Measurements from ENCODE around the gene PDP2. TPM values are rescaled to one million over a fixed set of nuclear protein-coding genes. Genes with fewer than 3 reads are reported as not detected.
"Not testable (repeated sequence)": the region's sequence is repeated elsewhere in the genome, so short reads cannot be mapped to it uniquely, and the experiment has no call there.

Gene PDP2
- total RNA-seq, 1 donor from 2014 or later: 11.7 TPM

DNA sequence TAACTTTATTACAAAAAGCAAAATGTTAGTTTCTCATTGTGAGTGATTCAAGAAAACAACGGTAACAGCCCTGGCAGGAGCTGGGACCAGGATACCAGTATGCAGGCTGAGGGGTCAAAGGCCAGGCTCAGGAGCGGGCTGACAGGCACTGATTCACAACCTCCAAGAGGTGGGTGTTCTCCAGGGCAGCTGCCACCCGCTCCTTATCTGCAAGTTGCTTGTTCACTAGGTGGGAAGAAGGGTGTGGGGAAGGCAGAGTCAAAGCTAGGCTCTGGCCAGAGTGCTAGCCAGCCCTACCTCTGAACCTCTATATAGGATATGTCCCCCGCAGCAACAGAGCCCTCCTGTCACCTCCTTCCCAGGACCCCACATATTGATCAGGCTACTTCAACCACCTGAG, 51.8 kb downstream of the PDP2 start:
- Histone ChIP-seq H3K36me3 (ENCODE audit: control insufficient read depth, insufficient read depth, low read length) (no peaks in the 10 kb centered on the region), H3K27me3 (ENCODE audit: control insufficient read depth, insufficient read depth, low read length) (no peaks in the 10 kb centered on the region), H3K4me3 (ENCODE audit: low read depth, low read length) (no peak overlapping the region)
- TF ChIP-seq, protein P1, sequence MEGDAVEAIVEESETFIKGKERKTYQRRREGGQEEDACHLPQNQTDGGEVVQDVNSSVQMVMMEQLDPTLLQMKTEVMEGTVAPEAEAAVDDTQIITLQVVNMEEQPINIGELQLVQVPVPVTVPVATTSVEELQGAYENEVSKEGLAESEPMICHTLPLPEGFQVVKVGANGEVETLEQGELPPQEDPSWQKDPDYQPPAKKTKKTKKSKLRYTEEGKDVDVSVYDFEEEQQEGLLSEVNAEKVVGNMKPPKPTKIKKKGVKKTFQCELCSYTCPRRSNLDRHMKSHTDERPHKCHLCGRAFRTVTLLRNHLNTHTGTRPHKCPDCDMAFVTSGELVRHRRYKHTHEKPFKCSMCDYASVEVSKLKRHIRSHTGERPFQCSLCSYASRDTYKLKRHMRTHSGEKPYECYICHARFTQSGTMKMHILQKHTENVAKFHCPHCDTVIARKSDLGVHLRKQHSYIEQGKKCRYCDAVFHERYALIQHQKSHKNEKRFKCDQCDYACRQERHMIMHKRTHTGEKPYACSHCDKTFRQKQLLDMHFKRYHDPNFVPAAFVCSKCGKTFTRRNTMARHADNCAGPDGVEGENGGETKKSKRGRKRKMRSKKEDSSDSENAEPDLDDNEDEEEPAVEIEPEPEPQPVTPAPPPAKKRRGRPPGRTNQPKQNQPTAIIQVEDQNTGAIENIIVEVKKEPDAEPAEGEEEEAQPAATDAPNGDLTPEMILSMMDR (IDR thresholded peaks at IDR 0.05; ENCODE audit: insufficient read depth, low read length, poor library complexity, severe bottlenecking): no peak
- no peak for DNase-seq (ENCODE audit: low read depth)

DNA sequence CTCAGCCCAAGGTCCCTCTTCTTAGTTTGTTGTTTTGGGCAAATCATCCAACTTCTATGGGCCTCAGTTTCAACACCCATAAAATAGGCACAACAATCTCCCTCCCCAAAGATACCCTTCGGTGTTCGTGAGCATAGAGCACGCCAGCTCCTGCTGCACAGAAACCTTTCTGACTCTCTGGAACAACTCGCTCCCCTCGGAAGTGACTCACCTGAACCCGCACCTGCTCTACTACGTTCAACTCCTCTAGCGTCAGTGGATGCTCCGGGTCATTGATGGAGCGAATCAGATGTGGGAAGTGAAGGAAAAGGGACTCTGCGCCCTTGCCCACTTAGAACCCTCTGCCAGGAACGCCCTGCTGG, 53.4 kb downstream of the PDP2 start:
- TF ChIP-seq, protein P1 (IDR thresholded peaks at IDR 0.05; ENCODE audit: insufficient read depth, low read length, poor library complexity, severe bottlenecking): no peak
- Histone ChIP-seq H3K36me3 (ENCODE audit: control insufficient read depth, insufficient read depth, low read length) (no peaks in the 10 kb centered on the region), H3K4me3 (ENCODE audit: low read depth, low read length) (peak overlapping the region; percentile 64), H3K27me3 (ENCODE audit: control insufficient read depth, insufficient read depth, low read length) (no peaks in the 10 kb centered on the region)
- DNase-seq (ENCODE audit: low read depth): peak; percentile 42

DNA sequence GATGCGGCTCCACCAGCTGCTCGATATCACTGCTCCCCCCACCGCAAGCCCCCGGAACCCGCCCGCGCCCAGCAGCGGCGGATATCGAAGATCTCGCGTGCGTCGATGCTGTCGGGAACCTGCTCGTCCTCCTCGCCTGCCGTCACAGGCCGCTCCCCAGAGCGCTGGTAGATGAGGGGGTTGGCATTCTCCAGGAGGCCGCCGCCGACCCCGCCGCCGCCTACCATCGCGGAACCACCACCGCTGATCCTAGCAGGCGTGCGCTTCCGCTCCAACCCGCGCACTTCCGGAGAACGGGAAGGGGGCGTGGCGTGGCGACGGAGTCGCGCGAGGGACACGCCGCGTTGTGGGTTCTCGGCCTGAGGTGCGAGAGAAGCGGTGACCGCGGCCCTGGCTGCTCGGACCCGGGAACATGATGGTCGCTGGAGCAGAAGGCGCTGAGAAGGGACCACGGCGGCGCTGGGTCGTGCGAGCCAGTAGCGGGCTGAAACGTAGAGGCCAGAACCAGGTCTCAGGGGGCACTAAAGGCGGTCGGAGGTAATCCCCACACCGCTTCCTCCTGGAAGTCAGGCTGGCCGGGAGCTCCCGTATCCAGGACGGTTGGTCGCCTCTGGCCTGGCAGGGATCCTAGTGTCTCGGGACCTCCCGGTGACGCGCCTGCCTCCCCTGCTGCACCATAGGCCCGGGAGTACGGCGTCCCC, 54.0 kb downstream of the PDP2 start, which contains the start of gene CIAO2B:
Gene CIAO2B, minus strand, starts transcription at position 265 of the 701 bp plus-strand sequence. Its CDS starts 38 bp downstream, at position 227.
- H3K36me3 ChIP-seq (ENCODE audit: control insufficient read depth, insufficient read depth, low read length): no peaks in the 10 kb centered on the region
- H3K27me3 ChIP-seq (ENCODE audit: control insufficient read depth, insufficient read depth, low read length): no peaks in the 10 kb centered on the region
- TF ChIP-seq, protein P1 (IDR thresholded peaks at IDR 0.05; ENCODE audit: insufficient read depth, low read length, poor library complexity, severe bottlenecking): no peak
- H3K4me3 ChIP-seq (ENCODE audit: low read depth, low read length): peak within 1 kb of the TSS; percentile 64
- DNase-seq (ENCODE audit: low read depth): no peak

DNA sequence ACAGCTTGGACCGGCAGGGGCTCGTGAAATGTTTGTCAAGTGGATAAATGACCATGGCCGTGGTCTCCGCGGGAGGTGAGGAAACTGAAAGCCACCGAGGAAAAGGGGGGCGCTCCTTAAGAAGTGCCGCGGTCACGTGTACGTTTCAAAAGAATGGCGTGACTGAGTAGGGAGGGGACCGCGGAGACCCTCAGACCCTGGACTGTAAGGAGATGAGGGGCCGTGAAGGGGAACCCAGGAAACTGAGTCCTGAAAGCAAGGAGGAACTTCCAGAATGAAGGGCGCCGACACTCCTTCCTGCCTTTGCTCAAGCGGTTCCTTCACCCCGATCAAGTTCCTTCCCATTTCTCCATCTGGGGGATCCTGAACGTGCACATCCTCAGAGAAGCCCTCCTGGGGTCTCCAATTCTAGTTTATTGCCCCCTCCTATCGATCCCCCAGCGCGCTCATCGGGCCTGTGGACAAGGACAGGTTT, 54.6 kb downstream of the PDP2 start:
- H3K4me3 ChIP-seq (ENCODE audit: low read depth, low read length): peak overlapping the region; percentile 64
- not testable (repeated sequence) for H3K27me3 ChIP-seq (ENCODE audit: control insufficient read depth, insufficient read depth, low read length); H3K36me3 ChIP-seq (ENCODE audit: control insufficient read depth, insufficient read depth, low read length); DNase-seq (ENCODE audit: low read depth)

DNA sequence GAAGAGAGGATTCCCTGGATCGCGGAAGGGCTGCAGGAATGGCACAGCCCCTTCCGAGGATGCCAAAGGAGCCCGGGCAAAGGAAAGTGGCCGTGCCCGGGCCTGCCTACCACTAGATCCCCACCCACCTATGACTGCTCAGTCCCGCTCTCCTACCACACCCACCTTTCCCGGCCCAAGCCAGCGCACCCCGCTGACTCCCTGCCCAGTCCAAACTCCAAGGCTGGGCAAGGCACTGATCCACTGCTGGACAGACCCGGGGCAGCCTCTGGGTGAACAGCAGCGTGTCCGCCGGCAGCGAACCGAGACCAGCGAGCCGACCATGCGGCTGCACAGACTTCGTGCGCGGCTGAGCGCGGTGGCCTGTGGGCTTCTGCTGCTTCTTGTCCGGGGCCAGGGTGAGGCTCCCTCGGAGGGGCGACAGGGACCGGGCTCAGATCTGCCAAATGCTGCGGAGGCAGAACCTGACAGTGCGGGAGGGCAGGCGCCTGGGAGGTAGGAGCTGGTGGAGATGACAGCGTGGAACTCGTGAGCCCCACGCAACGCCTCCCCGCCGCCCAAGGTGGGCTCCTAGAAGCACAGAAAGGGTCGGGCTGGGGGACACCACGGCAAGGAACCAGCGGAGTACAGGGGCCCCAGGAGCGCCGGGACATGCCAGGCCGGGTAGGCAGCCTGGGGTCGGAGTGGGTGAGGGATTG, 55.1 kb downstream of the PDP2 start, which contains the start of gene CES2:
Gene CES2, plus strand, starts transcription at position 203 of the 698 bp plus-strand sequence. Its CDS starts 120 bp downstream, at position 323.
- peak within 1 kb of the TSS; percentile 64 for H3K4me3 ChIP-seq (ENCODE audit: low read depth, low read length)
- no peak for DNase-seq (ENCODE audit: low read depth)
- TF ChIP-seq, protein P1 (IDR thresholded peaks at IDR 0.05; ENCODE audit: insufficient read depth, low read length, poor library complexity, severe bottlenecking): no peak
- peaks cover 1% of the 10 kb centered on the region for H3K36me3 ChIP-seq (ENCODE audit: control insufficient read depth, insufficient read depth, low read length)
- peaks cover 3% of the 10 kb centered on the region for H3K27me3 ChIP-seq (ENCODE audit: control insufficient read depth, insufficient read depth, low read length)

DNA sequence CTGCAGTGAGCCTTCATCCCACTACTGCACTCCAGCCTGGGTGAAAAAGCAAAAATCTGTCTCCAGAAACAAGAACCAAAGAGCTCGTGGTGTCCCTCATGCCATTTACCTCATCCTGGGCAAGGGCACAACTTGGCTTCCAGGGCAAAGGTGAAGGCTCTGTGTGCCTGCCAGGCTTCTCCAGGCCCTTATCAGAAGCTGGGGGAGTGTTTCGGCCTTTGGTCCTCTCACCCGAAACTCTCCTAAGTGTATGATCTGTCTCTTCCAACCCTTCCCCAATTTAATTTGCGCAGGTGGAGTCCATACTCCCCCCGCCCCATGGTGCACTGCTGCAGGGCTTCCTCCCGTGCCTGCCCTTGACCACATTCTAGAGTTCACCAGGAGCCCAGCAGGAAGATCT, 56.1 kb downstream of the PDP2 start:
- H3K4me3 ChIP-seq (ENCODE audit: low read depth, low read length): no peak overlapping the region
- DNase-seq (ENCODE audit: low read depth): no peak
- H3K27me3 ChIP-seq (ENCODE audit: control insufficient read depth, insufficient read depth, low read length): peaks cover 3% of the 10 kb centered on the region
- peaks cover 1% of the 10 kb centered on the region for H3K36me3 ChIP-seq (ENCODE audit: control insufficient read depth, insufficient read depth, low read length)
- TF ChIP-seq, protein P1 (IDR thresholded peaks at IDR 0.05; ENCODE audit: insufficient read depth, low read length, poor library complexity, severe bottlenecking): no peak
